Measurements from ENCODE around the gene BAIAP3.

Gene BAIAP3

GRCh38 chr16:1332618-1333148, 762 bp upstream of the BAIAP3 start:
- no peak for DNase-seq (ENCODE audit: low spot score)

DNA sequence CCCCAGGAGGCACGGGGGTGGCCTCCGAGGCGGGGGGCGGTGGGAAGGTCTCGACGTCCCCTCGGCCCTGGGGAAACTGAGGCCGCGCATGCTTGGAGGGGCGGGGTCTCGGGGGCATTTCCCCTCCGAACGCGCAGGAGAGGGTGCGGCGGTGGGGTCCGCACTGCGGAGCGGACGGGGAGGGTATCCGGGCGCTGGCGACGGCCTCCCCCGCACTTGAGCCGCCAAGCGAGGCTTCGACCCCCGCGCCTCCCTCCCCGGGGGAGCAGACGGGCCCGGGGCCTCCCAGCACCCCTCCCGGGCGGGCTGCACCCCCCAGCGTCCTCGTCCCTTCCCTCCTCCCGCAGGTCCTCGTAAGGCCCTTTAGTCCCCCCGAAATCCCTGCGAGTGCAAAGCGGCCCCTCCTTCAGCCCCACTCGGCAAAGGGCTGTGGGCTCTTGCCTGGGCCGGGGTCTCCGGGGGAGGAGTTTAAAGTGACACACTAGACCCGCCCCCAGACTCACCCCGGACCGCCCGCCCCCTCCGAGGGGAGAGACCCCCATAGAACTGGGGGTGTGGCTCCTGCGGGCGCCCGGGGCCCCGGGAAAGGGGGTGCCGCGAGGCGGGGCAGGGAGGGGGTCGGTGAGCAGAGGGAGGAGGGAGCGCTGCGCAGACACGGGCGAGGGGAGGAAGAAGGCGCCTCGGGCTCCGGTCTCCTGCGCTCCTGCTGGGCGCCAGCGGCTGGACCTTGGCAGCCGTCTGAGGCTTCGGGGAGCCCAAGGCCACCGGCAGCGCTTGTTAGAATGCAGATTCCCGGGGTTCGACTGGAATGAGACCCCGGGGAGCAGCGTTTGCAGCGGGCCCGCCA, 632 bp downstream of the BAIAP3 start:
- DNase-seq (ENCODE audit: low spot score): no peak

GRCh38 chr16:1334739-1335138, 1.3 kb downstream of the BAIAP3 start:
- DNase-seq (ENCODE audit: low spot score): no peak

GRCh38 chr16:1335211-1335971, 1.9 kb downstream of the BAIAP3 start:
- DNase-seq (ENCODE audit: low spot score): no peak

DNA sequence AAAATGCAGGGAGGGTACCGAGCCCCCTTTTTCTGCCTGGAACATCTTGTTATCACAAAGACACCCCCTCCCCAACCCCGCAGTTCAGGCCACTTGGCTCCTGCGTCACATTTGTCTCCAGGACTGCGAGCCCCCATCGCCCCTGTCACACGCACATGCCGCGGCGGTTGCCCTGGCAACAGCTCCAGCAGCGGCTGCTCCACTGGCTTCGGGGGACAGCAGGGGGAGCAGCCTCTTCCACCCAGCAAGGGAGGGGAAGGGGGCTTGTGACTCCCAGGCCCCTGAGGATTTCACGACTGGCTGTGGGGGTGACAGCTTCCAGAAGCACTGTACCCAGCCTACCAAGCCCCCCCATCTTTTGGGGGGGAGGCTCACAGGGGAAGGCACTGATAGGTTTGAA, 2.6 kb downstream of the BAIAP3 start:
- DNase-seq (ENCODE audit: low spot score): no peak

GRCh38 chr16:1336619-1337018, 3.2 kb downstream of the BAIAP3 start:
- no peak for DNase-seq (ENCODE audit: low spot score)

GRCh38 chr16:1337486-1337885, 4.0 kb downstream of the BAIAP3 start:
- DNase-seq (ENCODE audit: low spot score): no peak

- DNase-seq (ENCODE audit: low spot score): peak; percentile 58
Measured at GRCh38 chr16:1338119-1338730, 4.8 kb downstream of the BAIAP3 start.

DNA sequence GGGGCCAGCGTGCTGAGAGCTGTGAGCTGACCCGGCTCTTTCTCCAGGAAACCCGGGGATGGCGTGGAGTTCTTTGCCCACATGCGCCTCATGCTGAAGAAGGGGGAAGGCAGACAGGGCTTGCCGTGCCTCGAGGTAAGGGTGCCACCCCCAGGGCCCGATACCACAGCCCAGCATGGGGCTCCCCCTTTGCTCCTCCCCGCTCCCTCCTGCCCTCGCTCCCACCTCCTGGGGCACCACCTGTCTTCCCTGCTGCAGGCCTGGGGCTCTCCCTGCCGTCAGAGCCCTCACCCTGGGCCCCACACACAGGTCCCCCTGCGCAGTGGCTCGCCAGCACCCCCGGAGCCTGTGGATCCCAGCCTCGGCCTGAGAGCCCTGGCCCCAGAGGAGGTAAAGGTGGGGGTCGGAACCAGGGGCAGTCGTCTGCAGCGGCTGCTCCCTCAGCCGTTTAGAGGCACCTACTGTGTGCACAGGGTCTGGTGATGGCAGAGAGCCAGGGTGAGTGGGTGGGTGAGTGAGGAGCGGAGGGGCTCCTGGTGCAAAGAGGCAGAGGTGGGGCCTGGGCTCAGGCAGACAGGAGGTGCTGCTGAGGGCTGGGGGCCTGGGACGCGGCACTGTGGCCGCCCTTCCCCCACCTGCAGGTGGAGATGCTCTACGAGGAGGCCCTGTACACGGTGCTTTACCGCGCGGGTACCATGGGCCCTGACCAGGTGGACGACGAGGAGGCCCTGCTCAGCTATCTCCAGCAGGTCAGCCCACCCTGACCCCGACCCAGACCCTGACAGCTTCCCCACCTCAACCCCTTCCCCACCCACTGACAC, 5.6 kb downstream of the BAIAP3 start:
- DNase-seq (ENCODE audit: low spot score): no peak

GRCh38 chr16:1340730-1341494, 7.5 kb downstream of the BAIAP3 start:
- DNase-seq (ENCODE audit: low spot score): no peak

DNA sequence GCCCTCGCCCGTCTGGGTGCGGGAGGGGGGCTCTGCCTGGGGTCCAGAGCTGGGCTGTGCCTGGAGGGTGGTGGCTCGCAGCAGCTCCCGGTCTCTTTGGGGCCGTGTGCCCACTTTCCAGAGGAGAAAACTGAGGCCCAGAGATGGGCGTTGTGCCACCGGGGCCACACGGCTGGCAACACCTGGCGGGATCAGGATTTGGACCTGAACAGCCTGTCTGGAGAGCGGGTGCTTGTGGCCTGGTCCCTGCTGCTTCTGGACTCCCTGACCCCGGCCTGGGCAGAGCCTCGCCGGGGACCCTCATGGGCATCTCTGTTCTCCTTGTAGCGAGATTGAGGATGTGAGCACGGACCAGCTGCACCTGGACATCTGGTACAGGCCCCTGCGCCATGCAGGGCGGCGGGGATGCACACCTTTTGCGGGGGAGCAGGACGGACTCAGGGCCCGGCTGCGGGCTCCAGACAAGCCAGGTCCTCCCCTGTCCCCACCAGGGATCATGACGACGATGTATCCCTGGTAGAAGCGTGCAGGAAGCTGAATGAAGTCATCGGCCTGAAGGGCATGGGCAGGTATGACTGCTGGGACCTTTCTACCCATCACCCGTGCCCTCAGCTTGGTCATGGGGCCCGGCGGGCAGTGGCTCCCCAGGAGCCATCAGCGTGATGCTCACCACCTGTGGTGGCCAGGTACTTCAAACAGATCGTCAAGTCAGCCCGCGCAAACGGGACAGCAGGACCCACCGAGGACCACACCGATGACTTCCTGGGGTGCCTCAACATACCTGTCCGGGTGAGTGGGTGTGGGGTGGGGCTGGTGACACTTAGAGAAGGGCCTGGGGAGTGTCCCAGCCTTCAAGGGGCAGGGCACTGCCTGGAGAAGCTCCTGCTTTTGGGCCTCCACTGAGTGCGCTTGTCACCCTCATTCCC, 8.3 kb downstream of the BAIAP3 start:
- no peak for DNase-seq (ENCODE audit: low spot score)

DNA sequence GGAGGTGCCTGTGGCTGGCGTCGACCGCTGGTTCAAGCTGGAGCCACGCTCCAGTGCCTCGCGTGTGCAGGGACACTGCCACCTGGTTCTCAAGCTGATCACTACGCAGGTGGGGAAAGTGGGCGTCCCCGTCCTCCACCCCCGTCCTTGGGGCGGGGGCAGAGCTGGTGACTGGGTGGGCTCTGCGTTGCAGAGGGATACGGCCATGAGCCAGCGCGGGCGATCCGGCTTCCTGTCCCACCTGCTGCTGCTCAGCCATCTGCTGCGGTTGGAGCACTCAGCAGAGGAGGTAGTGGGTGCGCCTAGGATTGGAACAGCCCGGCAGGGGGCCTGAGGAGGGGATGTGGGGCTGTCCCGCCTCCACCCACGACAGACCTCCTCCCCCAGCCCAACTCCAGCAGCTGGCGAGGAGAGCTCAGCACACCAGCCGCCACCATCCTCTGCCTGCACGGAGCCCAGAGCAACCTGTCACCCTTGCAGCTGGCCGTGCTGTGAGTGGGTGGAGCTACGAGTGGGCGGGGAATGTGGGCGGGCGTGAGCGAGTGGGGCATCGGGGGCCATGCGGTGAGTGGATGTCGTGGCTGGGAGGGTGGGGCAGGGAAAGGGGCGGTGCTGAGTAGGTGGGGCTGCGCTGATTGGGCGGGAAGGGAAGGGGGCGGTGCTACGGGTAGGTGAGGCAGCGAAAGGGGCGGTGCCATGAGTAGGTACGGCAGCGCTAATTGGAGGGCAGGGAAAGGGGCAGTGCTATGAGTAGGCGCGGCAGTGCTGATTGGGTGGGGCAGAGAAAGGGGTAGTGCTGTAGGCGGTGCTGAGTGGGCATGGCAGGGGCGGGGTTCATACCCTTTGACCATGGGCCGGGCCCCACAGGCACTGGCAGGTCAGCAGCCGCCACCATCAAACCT, 9.3 kb downstream of the BAIAP3 start:
- DNase-seq (ENCODE audit: low spot score): peak; percentile 99

- no peak for DNase-seq (ENCODE audit: low spot score)
Measured at GRCh38 chr16:1343428-1344242, 10.2 kb downstream of the BAIAP3 start.

DNA sequence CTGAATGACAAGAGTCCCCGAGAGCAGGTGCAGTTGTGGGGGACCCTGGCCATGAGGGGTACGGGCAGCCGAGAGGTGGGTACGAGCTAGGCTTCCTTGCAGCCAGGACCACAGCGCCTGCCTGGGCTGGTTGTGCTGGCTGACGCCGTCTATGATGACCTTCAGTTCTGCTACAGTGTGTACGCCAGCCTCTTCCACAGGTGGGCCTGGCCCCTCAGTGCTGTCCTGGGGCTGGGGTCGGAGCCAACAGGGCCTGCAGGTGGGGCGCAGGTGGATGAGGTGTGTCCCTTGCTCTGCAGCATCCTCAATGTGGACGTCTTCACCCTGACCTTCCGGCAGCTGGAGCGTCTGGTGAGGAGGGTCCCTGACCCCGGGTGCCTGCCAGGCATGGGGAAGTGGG, 11.1 kb downstream of the BAIAP3 start:
- DNase-seq (ENCODE audit: low spot score): no peak

DNA sequence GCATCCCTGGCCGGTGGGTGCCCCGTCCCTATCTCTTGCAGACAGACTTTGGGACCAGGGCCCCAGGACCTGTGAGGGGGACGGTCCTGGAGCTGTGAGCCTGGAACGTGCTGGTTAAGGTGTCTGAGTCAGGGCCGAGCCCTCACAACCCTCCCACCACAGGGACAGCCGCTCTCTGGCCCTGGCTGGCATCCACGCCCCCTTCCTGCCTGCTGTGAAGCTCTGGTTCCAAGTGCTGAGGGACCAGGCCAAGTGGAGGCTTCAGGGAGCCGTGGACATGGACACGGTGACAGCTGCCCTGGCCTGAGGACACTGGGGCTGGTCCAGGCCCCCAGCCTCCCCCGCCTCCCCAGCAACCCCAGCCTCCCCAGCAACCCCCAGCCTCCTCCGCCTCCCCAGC, 11.6 kb downstream of the BAIAP3 start:
- no peak for DNase-seq (ENCODE audit: low spot score)

GRCh38 chr16:1345651-1346421, 12.4 kb downstream of the BAIAP3 start:
- no peak for DNase-seq (ENCODE audit: low spot score)

Data from HuH-7 (cell line).